ENCODE results near the gene FOLR2. TPM values are rescaled to one million over a fixed set of nuclear protein-coding genes. Genes with fewer than 3 reads are reported as not detected.

FOLR2 gene
- polyA plus RNA-seq, 1 donor (not counting 4 experiments of a cell fraction or from before 2014, with no cell fraction given), result not detected

Other genes with a start within 250 kb of the FOLR2 start
- gene IL18BP, start 217.9 kb upstream of the FOLR2 start, polyA plus RNA-seq, result 1.4 to 4.7 TPM (median 2.9 TPM) in 3 replicates
- 38.8 to 45.7 TPM (median 40.4 TPM) in 3 replicates for gene NUMA1, start 136.3 kb upstream of the FOLR2 start, polyA plus RNA-seq
- 4.2 to 6.7 TPM (median 5.2 TPM) in 3 replicates for gene LRRC51, start 135.9 kb upstream of the FOLR2 start, polyA plus RNA-seq
- gene LAMTOR1, start 113.5 kb upstream of the FOLR2 start, polyA plus RNA-seq, result 88.5 to 151 TPM (median 131 TPM) in 3 replicates
- not detected in 3 replicates for gene TOMT, start 110.9 kb upstream of the FOLR2 start, polyA plus RNA-seq
- gene ANAPC15, start 104.1 kb upstream of the FOLR2 start, polyA plus RNA-seq, result 42.1 to 90.8 TPM (median 70.9 TPM) in 3 replicates
- gene FOLR3, start 81.1 kb upstream of the FOLR2 start, polyA plus RNA-seq, result 21.0 to 74.6 TPM (median 23.5 TPM) in 3 replicates
- 0.13 to 0.50 TPM (median 0.33 TPM) in 3 replicates for gene FOLR1, start 24.7 kb upstream of the FOLR2 start, polyA plus RNA-seq
- gene INPPL1, start 8.0 kb downstream of the FOLR2 start, polyA plus RNA-seq, result 44.0 to 69.5 TPM (median 53.7 TPM) in 3 replicates
- not detected in 3 replicates for gene PHOX2A, start 27.4 kb downstream of the FOLR2 start, polyA plus RNA-seq
- gene CLPB, start 217.7 kb downstream of the FOLR2 start, polyA plus RNA-seq, result 17.4 to 25.3 TPM (median 19.0 TPM) in 3 replicates

All from keratinocyte (primary cell).